SKM-1 (cell line): Measurements from ENCODE around the gene MYRF.

Source experiments
- DNase-seq: peaks from one replicate; lab custom pipeline; 2025; ENCODE audit not compliant: unreplicated experiment; lab: John Stamatoyannopoulos, UW

The MYRF gene

DNA sequence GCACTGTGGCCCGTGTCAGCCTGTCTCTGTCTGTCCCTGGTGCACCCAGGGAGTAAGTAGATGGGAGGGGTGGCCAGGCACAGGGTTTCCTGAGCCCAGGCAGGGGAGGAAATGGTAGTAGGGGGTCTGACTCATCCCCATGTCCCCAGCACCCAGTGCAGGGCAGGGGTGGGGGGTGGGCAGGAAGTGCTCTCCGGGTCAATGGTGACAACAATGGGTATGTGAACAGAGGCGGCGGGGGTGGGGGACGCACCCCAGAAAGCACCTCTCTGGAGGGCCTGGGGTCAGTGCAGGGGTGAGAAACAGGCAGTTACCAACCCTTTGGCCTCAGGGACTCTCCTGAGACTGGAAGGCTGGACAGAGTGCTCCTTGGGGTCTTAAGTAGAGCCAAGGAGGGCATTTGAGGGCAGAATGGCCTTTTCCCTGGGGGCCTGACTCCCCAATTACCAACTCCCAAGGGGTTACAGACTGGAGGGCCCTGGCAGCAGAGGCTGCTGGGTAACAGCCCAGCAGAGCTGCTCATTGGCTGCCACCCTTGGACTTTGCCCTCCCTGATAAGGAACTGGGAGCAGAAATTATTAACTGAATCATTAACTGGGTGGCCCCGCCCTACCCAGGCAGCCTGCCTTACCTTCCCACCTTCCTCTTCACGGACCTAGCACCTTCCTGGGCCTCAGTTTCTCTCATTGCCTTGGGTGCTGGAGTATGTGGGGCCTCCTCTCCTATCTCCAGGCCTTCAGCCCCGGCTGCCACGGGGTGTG lies 4.2 kb downstream of the MYRF start:
- DNase-seq: no peak

DNA sequence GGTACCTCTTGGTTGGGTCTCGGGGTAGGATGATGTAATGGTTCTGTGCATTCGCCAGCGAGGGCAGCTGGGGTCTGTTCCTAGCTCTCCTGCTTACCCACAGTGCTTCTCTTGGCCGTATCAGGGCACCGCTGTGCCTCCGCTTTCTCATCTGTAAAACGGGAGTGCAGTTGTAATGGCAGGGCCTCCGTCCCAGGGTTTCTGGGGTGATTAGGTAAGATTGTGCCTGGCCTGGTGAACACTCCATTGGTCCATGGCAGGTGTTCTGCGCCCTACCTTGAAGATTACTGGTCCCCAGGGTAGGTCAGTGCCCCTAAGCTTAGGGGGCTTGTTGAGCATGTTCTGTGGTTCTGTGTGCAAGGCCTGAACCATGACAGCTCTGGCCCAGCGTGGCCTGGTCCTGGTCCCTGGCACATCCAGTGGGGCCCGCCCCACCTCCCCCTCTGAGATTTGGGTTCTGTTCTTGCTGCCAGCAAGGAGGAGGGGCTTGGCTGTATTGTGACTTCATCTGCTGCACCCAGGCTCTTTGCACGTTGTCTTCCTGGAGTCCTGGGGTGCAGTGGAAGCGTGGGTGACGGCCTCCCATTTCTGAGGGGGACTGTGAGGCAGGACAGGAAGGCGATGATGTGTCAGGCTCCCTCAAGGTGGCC lies 4.9 kb downstream of the MYRF start:
- DNase-seq: no peak

DNA sequence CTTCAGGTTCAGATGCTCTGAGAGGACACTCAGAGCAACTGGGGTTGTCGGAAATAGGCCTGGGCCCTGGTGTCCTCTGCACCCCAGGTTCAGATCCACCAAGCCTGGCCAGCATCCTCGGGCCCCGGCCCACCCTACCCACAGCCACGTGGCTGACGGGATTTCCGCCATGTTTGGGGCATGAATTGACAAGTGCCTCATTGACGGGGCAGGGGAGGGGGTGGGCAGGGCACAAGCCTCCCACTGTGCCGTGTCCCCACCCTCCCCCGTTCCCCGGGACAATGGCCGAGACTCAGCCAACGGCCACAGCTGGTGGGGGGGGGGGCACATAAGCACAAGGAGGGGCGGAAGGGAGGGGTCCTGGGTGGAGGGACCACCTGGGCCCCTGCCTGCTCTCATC lies 8.5 kb downstream of the MYRF start:
- no peak for DNase-seq

DNA sequence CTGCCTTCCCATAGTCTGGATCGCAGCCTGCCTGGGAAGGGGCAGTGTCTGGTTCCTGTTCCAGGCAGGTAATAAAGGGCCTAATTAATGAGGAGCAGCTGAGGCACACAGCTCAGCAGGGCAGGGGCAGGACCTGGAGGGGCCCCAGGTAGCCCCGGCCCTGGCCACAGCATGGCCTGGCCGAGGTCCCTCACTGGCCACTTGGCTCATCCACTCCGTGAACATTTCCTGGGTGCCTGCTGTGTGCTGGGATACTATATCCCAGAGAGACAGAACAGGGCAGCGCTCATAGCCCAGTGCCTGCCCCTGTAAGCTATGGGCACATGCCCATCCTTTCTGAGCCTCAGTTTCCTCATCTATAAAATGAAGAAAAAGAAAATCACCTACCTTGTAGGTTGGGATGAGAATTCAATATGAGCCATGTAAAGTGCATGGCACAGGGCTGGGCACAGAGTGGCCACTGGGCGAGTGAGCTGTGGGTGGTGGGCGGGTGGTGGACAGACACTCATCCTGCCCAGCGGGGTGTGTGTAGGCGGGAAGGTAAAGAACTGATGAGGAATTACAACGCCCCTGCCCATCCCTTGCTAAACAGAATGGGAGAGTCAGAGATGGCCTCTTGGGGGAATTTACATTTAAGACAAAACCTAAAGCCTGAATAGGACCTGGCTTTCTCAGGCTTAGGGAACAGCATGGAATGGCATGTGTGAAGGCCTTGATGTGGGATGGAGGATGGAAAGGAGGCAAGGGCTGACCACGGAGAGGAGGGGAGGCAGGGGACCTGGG lies 9.2 kb downstream of the MYRF start:
- no peak for DNase-seq

DNA sequence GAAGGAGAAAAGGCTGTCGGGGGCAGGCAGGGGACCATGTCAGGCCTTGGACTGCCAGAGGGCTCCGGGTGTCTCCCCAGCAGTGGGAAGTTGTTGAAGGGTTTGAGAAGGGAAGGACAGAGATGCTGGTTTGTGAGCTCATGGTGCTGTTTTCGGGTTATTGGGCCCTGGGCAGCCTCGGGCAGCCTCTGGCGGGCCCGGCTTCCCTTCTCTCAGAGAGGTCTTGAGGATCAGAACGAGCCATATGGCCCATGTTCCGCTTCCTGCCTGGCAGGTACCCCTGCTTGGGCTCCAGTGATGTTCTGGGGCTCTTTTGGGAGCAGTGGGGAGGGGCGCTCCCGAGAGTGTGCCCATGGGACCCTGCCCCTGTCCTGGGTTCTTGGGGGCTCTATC lies 9.8 kb downstream of the MYRF start:
- no peak for DNase-seq

DNA sequence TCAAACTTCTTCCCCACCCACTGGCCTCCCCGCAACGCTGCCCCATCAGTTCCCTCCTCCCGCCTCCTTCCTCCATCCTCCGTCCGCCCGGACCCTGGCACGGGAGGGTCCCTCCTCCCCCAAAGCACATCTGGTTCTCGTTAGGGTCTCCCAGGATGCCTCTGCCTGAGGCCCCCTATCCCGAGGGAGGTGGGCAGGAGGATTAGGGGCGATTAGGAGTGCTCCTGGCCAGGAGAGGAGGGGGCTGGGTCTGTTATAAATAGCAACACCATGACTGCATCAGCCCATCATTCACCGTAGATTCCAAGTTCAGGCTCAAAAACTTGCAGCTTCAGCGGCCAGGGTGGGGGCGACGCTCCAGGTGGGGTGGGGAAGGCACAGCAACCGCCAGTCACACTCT lies 10.4 kb downstream of the MYRF start:
- no peak for DNase-seq

DNA sequence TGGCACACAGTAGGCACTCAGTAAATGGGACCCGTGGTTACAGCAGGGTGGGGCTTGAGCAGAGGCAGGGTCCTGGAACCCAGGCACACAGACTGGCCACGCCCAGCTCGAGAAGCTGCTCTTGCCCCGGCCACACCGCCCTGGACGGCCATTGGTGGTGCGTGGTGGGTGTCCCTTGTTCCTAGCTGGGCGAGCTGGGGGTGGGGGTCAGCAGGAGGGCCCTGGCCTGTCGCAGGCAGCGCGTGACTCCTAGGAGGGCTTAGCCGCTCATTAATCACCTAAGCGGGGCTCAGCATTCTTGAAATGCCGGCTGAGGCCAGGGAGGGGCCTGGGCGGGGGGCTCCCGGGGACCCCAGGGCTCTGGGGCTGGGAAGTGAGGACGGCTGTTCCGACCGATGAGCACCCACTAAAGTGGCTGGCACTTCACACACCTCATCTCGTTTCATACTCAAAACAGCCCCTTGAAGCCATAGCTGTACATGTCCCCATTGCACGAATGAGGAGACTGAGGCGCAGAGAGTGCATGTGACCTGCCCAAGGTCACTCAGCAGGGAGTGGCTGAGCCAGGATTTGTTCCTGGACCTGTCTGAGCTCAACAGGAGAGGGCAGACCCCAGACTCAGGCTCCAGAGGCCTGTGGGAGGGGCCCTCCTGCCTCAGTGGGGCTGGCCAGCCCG lies 11.6 kb downstream of the MYRF start:
- DNase-seq: no peak

DNA sequence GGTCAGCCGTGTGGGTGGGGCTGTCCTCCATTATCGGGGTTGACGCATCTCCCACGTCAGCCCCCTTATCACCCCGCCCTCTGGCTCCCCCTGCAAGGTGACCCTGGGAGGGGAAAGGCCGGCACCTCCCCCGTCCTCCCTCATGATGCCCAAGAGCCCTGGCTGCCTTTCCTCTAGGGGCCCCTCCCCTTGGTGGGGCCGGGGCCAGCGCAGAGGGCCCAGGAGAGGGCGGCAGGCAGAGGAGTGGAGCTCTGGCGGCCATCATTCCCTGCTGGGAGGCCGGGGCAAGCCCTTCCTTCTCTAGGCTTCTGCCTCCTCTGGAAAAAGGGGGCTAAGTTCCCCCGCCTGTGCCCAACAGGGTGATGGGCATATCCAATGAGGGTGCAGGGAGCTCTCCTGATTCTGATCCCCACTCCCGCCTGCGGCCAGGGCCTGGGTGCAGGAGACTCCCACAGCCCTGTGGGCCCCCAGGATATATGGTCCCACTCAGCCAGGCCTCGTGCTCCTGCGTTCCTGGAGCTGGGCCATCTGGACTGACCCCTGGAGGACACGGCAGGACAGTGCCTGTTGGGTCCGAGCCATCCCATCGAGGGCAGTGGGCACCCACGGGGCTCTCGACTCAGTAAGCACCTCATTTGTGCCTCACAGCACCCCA lies 12.3 kb downstream of the MYRF start:
- no peak for DNase-seq

DNA sequence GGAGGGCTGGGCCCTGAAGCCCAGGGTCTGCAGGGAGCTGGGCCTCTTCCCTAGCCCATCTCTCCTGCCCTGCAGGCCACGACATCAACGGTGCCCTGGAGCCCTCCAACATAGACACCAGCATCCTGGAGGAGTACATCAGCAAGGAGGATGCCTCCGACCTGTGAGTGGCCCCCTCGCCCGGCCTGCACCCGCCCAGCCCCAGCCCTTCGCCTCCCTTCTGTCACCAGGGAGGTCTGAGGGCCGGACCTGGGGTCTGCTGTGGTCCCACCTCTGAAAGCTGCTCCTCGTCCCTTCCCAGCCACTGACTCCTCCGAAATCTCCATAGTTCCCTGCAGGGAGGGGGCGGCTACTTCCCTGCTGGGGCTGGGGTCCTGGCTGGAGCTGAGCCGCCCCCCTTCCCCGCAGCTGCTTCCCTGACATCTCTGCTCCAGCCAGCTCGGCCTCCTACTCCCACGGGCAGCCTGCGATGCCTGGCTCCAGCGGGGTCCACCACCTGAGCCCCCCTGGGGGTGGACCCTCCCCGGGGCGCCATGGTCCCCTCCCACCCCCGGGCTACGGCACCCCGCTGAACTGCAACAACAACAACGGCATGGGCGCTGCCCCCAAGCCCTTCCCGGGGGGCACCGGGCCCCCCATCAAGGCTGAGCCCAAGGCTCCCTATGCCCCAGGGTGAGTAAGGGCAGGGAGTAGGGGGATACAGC lies 13.3 kb downstream of the MYRF start:
- DNase-seq: no peak

DNA sequence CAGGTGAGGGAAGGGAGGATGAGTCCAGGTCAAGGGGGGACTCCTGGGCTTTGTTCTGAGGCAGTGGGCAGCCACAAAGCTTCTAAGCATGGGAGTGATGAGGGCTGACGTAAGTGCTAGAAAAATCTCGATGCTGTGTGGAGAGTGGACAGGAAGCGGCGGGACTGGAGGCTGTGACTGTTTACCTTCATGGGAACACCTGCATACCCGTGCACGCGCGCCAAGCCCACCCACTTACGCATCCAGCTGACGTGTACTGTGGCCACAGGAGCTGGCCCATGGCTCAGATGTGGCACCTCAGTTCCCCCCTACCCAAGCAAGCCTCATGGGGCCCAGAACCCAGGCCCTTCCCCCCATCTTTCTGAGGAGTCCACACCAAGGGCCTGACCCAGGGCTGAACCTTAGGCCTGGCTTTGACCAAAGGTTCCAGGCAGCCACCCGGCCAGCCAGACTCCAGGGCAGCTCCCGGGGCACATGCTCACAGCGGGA lies 14.0 kb downstream of the MYRF start:
- DNase-seq: no peak

DNA sequence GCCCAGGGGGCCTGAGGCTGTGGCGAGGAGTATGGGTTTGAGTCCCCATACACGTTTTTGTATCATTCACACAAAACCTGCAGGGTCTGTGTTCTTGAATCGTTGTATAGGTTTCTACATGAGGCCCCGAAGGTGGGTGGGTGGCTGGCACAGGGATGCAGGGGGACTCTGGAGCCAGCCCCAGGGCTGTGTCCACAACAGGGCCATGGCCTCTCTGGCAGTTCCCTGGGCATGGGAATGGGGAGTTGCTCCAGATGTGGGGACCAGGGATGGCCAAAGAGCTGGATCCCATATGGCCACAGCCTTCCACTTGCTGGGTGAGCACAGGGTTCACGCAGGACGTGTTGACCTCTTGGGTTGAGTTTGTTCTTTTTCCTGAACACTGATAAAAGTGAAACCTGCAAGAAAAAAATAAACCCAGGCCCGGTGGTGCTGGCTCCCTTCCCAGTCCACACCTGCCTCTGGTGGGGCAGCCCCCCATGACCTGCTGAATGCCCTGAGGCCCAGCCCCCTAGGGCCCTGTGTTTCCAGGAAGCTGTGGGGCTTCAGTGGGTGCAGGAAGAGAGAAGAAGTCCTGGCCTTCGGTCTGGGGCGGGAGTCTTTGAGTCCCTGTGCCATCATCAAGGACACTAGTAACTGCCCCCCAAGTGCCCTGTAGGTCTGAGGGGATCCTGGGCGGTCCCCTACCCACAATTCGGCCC lies 16.1 kb downstream of the MYRF start:
- DNase-seq: no peak

DNA sequence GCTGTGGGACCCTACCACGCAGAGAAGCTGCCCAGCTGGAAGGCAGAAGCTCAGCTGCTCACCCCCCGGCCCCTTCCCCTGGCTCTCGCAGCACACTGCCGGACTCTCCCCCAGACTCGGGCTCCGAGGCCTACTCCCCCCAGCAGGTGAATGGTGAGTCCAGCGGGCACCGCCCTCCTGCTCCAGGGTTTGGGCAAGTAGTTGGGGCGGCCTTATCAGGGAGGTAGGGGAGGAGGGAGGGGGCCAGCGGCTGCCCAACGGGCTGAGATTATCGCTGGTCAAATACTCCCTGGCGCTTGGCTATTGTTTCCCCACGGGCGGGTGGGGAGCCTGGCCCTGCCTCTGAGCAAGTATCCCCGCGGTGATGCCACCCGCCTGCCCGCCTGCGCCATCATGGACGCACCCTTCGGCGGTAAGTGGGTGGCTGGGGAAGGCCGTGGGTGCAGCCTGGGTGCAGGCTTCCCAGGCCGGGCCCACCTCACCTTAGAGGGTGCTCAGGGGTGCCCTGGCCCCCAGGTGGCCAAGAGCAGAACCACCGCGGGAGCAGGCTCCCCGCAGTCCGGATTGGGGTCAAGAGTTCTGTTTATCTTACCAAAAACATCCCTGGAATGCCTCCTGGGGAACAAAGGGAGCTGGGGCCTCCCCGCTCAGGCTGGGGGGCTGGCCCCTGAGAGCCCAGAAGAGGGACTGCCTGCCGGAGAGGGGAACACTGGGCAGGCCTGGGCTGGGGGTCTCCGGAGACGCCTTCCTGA lies 16.9 kb downstream of the MYRF start:
- no peak for DNase-seq

DNA sequence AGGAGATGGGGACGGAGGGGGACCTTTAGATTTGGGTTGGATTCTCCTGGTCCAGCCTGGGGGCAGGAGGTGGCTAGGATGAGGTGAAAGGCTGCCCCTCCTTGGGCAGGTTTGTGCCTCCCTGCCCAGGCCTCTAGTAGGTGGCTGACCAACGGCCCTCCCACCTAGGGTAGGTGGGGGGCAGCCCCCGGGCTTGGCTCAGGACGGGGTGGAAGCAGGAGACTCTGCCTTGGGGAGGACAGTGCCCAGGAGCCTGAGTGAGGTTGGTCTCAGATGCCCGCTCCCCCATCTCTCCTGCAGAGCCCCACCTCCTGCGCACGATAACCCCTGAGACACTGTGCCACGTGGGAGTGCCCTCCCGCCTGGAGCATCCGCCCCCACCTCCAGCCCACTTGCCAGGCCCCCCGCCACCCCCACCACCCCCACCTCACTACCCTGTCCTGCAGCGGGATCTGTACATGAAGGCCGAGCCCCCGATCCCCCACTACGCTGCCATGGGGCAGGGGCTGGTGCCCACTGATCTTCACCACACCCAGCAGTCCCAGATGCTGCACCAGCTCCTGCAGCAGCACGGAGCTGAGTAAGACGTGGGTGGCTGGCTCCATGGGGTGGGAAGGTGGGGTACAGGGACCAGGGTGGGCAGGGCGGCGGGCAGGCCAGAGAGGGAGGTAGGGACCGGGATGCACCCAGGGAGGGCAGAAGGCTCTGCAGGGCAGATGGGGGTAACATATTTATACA lies 17.7 kb downstream of the MYRF start:
- DNase-seq: no peak

DNA sequence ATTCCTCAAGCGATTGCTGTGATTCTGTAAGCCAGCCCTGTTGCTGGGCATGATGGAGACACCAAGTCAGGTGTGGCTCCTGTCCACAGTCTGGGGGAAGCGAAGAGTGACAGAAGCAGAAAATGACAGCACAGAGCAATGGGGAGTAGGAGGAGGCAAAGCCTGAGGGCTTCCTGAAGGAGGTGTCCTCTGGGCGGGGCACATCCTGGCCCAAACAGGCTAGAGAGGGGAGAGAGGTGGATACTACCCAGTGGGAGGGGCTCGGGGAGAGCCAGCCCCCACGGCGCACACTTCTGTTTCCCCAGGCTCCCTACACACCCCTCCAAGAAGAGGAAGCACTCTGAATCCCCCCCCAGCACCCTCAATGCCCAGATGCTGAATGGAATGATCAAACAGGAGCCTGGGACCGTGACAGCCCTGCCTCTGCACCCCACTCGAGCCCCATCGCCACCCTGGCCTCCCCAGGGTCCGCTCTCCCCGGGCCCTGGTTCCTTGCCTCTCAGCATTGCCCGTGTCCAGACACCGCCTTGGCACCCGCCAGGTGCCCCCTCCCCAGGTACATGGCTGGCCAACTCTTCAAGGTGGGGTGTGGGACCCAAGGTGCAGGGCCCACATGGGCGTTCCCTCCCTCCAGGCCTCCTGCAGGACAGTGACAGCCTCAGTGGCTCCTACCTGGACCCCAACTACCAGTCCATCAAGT lies 18.9 kb downstream of the MYRF start:
- no peak for DNase-seq

DNA sequence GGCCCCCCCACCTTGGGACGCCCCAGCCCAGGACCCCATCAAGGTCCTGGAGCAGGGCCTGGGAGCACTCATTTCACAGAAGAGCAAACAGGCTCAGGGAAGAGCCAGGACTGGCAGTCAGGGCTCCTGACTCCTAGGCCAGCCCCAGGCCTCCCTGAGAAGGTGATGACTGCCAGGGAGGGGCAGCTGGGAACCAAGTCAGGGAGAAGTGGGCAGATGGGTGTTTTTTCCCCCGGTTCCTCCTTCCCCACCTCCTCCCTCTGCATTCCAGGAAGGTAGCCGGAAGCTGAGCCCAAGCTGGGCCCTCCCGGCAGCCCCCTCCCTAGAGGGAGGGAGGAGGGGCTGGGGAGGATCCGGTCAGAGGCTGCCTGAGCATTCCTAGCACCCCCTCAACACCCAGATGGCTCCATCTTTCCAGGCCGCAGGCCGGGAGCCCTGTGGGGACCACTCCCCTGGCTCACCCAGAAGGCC lies 19.6 kb downstream of the MYRF start:
- no peak for DNase-seq

DNA sequence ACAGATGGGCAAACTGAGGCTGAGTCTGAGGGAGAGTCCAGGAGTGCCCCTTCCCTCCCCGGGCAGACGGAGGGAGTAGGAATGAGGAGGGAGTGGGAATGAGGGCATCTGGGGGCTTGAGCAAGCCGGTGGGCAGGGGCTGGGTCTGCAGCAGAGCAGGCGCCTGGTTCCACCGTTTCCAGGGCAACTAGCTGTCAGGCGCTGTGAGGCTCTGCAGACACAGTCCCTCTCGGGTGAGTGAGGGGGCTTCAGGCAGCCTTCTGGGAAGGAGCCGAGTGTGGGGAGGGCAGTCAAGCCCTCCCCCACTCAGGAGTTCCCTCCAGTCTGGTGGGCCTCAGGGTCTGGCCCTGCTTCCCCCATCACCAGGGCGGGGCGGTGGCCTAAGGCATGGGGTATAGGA lies 20.9 kb downstream of the MYRF start:
- DNase-seq: no peak

DNA sequence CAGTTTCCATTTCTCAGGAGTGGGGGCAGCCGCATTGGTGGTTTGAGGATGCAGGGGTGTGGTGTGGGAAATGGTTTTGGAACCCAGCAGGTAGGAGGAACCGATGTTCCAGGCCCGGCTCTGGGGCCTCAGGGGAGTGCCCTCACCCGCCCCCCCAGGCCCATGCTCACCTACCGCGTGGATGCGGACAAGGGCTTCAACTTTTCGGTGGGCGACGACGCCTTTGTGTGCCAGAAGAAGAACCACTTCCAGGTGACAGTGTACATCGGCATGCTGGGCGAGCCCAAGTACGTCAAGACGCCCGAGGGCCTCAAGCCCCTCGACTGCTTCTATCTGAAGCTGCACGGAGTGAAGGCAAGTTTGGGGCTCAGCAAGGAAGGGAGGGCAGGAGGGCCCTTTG lies 21.4 kb downstream of the MYRF start:
- no peak for DNase-seq

DNA sequence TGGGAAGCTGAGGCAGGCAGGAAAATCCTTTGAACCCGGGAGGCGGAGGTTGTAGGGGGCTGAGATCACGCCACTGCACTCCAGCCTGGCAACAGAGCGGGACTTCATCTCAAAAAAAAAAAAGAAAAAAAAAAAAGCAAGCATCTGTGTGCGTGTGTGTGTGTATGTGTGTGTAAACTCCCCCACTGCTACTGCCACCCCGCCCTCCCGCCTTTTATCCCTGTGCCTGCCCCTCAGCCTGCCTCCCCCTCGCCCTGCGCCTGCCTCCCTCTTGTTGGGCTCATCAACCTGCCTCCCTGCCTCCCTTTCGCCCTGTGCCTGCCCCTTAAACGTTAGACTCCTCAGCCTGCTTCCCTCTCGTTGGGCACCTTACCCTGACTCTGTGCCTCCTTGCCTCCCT lies 22.0 kb downstream of the MYRF start:
- no peak for DNase-seq
